Parathyroid adenoma (tissue), 2 donors: ENCODE data around the gene DEFB125.
"Not testable (repeated sequence)": the region's sequence is repeated elsewhere in the genome, so short reads cannot be mapped to it uniquely, and the experiment has no call there.

ENCODE experiments used
- H2AFZ ChIP-seq: fragments of 300-600 bp; sonication (generic); one replicate; pipeline ENCODE4 v1.7.0; 2017; ENCODE audit warnings: antibody characterized with exemption, mild to moderate bottlenecking
- H3K27ac ChIP-seq: fragments of 300-600 bp; sonication (generic); one replicate; pipeline ENCODE4 v1.7.0; 2017
- H3K27me3 ChIP-seq: fragments of 300-600 bp; sonication (generic); one replicate; pipeline ENCODE4 v1.7.0; 2017; ENCODE audit warnings: low read length; ENCODE audit not compliant: control insufficient read depth, insufficient read depth
- H3K36me3 ChIP-seq: fragments of 300-600 bp; sonication (generic); one replicate; pipeline ENCODE4 v1.7.0; 2017; ENCODE audit warnings: low read length; ENCODE audit not compliant: control insufficient read depth, insufficient read depth
- H3K4me1 ChIP-seq: fragments of 300-600 bp; sonication (generic); one replicate; pipeline ENCODE4 v1.7.0; 2017; ENCODE audit warnings: control low read depth
- H3K4me2 ChIP-seq: fragments of 300-600 bp; sonication (generic); one replicate; pipeline ENCODE4 v1.7.0; 2017; ENCODE audit warnings: low read length
- H3K4me3 ChIP-seq: fragments of 300-600 bp; sonication (generic); one replicate; pipeline ENCODE4 v1.7.0; 2017; ENCODE audit warnings: low read depth, low read length
- H3K79me2 ChIP-seq: fragments of 300-600 bp; sonication (generic); one replicate; pipeline ENCODE4 v1.7.0; 2017; ENCODE audit warnings: control low read depth
- H3K9ac ChIP-seq: fragments of 300-600 bp; sonication (generic); one replicate; pipeline ENCODE4 v1.7.0; 2017; ENCODE audit warnings: mild to moderate bottlenecking
- H3K9me3 ChIP-seq: fragments of 300-600 bp; sonication (generic); one replicate; pipeline ENCODE4 v1.7.0; 2017; ENCODE audit warnings: low read length; ENCODE audit not compliant: control insufficient read depth
- TF ChIP-seq, protein P1 (sequence below): fragments of 300-600 bp; sonication (generic); IDR thresholded peaks from one replicate; pipeline ENCODE4 v1.7.0; 2017; ENCODE audit warnings: antibody characterized with exemption, mild to moderate bottlenecking
- donor health status: primary hyperparathyroidism.

DEFB125 gene

GRCh38 chr20:79565-79964 is 7.9 kb upstream of the DEFB125 start:
- Histone ChIP-seq H3K4me1 (no peaks in the 10 kb centered on the region), H3K36me3 (no peaks in the 10 kb centered on the region), H2AFZ (no peak overlapping the region), H3K79me2 (no peaks in the 10 kb centered on the region), H3K4me3 (no peak overlapping the region), H3K27me3 (no peaks in the 10 kb centered on the region), H3K4me2 (no peak overlapping the region), H3K9ac (no peak overlapping the region), H3K9me3 (no peaks in the 10 kb centered on the region), H3K27ac (no peak overlapping the region)
- TF ChIP-seq, protein P1, sequence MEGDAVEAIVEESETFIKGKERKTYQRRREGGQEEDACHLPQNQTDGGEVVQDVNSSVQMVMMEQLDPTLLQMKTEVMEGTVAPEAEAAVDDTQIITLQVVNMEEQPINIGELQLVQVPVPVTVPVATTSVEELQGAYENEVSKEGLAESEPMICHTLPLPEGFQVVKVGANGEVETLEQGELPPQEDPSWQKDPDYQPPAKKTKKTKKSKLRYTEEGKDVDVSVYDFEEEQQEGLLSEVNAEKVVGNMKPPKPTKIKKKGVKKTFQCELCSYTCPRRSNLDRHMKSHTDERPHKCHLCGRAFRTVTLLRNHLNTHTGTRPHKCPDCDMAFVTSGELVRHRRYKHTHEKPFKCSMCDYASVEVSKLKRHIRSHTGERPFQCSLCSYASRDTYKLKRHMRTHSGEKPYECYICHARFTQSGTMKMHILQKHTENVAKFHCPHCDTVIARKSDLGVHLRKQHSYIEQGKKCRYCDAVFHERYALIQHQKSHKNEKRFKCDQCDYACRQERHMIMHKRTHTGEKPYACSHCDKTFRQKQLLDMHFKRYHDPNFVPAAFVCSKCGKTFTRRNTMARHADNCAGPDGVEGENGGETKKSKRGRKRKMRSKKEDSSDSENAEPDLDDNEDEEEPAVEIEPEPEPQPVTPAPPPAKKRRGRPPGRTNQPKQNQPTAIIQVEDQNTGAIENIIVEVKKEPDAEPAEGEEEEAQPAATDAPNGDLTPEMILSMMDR = no peak

- H2AFZ ChIP-seq = no peak overlapping the region
- no peaks in the 10 kb centered on the region for H3K27me3 ChIP-seq
- H3K36me3 ChIP-seq = no peaks in the 10 kb centered on the region
- no peak overlapping the region for H3K4me2 ChIP-seq
- no peak overlapping the region for H3K9ac ChIP-seq
- H3K27ac ChIP-seq = no peak overlapping the region
- no peak overlapping the region for H3K4me3 ChIP-seq
- no peaks in the 10 kb centered on the region for H3K9me3 ChIP-seq
- H3K79me2 ChIP-seq = no peaks in the 10 kb centered on the region
- H3K4me1 ChIP-seq = no peaks in the 10 kb centered on the region
- TF ChIP-seq, protein P1 = no peak
Observed at GRCh38 chr20:90651-91050, 3.2 kb downstream of the DEFB125 start.

GRCh38 chr20:93641-94040 is 6.2 kb downstream of the DEFB125 start:
- H3K36me3 ChIP-seq = no peaks in the 10 kb centered on the region
- H3K9ac ChIP-seq = no peak overlapping the region
- no peak overlapping the region for H3K27ac ChIP-seq
- no peaks in the 10 kb centered on the region for H3K27me3 ChIP-seq
- H3K4me3 ChIP-seq = no peak overlapping the region
- no peaks in the 10 kb centered on the region for H3K4me1 ChIP-seq
- H2AFZ ChIP-seq = no peak overlapping the region
- no peaks in the 10 kb centered on the region for H3K79me2 ChIP-seq
- no peak overlapping the region for H3K4me2 ChIP-seq
- H3K9me3 ChIP-seq = no peaks in the 10 kb centered on the region
- TF ChIP-seq, protein P1 = no peak

- TF ChIP-seq, protein P1 = no peak
- H3K27me3 ChIP-seq = no peaks in the 10 kb centered on the region
- H3K27ac ChIP-seq = no peak overlapping the region
- no peaks in the 10 kb centered on the region for H3K36me3 ChIP-seq
- H3K4me1 ChIP-seq = no peaks in the 10 kb centered on the region
- H2AFZ ChIP-seq = no peak overlapping the region
- no peak overlapping the region for H3K9ac ChIP-seq
- no peak overlapping the region for H3K4me3 ChIP-seq
- H3K79me2 ChIP-seq = no peaks in the 10 kb centered on the region
- H3K4me2 ChIP-seq = no peak overlapping the region
- H3K9me3 ChIP-seq = no peaks in the 10 kb centered on the region
Observed at GRCh38 chr20:95215-95614, 7.7 kb downstream of the DEFB125 start.

DNA sequence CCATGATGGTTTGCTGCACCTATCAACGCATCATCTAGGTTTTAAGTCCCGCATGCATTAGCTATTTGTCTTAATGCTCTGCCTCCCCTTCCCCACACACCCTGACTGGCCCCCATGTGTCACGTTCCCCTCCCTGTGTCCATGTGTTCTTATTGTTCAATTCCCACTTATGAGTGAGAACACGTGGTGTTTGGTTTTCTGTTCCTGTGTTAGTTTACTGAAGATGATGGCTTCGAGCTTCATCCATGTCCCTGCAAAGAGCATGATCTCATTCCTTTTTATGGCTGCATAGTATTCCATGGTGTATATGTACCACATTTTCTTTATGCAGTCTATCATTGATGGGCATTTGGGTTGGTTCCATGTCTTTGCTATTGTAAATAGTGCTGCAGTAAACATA is 10.2 kb downstream of the DEFB125 start:
- H3K27ac ChIP-seq, H3K36me3 ChIP-seq, H3K79me2 ChIP-seq, H3K4me1 ChIP-seq, H3K4me2 ChIP-seq, H3K9me3 ChIP-seq, H3K4me3 ChIP-seq, H3K27me3 ChIP-seq, H3K9ac ChIP-seq, H2AFZ ChIP-seq: not testable (repeated sequence)
